ENCODE measurements around the gene TRAPPC3L.

DNA sequence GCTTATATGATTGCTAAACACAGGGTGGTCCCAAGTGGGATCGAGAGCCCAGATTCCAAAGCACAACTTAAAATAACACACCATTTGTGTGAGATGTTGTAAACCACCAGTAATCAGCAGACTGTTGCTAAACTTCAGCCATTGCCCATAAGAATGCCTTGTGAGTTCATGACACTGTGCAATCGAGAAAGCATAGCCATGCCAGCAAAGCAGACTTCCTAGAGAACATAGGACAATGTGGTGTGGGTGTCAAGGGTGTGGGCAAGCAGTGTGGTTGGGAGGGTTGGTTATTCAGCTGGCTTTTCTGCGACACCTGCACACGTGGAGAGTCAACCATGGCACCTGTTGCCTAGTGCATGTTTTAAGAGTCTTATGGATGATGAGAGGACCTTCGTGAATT, 100.4 kb downstream of the TRAPPC3L start:
- TF ChIP-seq, protein P1, sequence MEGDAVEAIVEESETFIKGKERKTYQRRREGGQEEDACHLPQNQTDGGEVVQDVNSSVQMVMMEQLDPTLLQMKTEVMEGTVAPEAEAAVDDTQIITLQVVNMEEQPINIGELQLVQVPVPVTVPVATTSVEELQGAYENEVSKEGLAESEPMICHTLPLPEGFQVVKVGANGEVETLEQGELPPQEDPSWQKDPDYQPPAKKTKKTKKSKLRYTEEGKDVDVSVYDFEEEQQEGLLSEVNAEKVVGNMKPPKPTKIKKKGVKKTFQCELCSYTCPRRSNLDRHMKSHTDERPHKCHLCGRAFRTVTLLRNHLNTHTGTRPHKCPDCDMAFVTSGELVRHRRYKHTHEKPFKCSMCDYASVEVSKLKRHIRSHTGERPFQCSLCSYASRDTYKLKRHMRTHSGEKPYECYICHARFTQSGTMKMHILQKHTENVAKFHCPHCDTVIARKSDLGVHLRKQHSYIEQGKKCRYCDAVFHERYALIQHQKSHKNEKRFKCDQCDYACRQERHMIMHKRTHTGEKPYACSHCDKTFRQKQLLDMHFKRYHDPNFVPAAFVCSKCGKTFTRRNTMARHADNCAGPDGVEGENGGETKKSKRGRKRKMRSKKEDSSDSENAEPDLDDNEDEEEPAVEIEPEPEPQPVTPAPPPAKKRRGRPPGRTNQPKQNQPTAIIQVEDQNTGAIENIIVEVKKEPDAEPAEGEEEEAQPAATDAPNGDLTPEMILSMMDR (IDR thresholded peaks at IDR 0.05): no peak
- no peak for TF ChIP-seq POLR2A (IDR thresholded peaks at IDR 0.05)
